Measurements from ENCODE around the gene SLC7A7.
"Not testable (repeated sequence)": the region's sequence is repeated elsewhere in the genome, so short reads cannot be mapped to it uniquely, and the experiment has no call there.

The SLC7A7 gene

GRCh38 chr14:22820731-22821130, 5.5 kb upstream of the SLC7A7 start:
- DNase-seq, result no peak

GRCh38 chr14:22819151-22819988, 4.1 kb upstream of the SLC7A7 start:
- no peak for DNase-seq

GRCh38 chr14:22814373-22814772, 862 bp downstream of the SLC7A7 start:
- no peak for DNase-seq

- no peak for DNase-seq
Observed at GRCh38 chr14:22813145-22813544, 2.1 kb downstream of the SLC7A7 start.

- DNase-seq, result no peak
Observed at GRCh38 chr14:22812744-22813143, 2.5 kb downstream of the SLC7A7 start.

GRCh38 chr14:22811722-22812121, 3.5 kb downstream of the SLC7A7 start:
- no peak for DNase-seq

- DNase-seq, result no peak
Observed at GRCh38 chr14:22808388-22809209, 6.6 kb downstream of the SLC7A7 start.

- DNase-seq, result no peak
Observed at GRCh38 chr14:22807432-22808087, 7.7 kb downstream of the SLC7A7 start.

- not testable (repeated sequence) for DNase-seq
Observed at GRCh38 chr14:22805235-22805634, 10.0 kb downstream of the SLC7A7 start.

- DNase-seq, result no peak
Observed at GRCh38 chr14:22803687-22803974, 11.6 kb downstream of the SLC7A7 start.

GRCh38 chr14:22802860-22803686, 12.2 kb downstream of the SLC7A7 start:
- DNase-seq, result no peak

GRCh38 chr14:22801716-22802115, 13.5 kb downstream of the SLC7A7 start:
- DNase-seq, result no peak

- no peak for DNase-seq
Observed at GRCh38 chr14:22800346-22800745, 14.9 kb downstream of the SLC7A7 start.

- DNase-seq, result no peak
Observed at GRCh38 chr14:22798528-22798927, 16.7 kb downstream of the SLC7A7 start.

- no peak for DNase-seq
Observed at GRCh38 chr14:22797017-22797917, 18.0 kb downstream of the SLC7A7 start.

- DNase-seq, result no peak
Observed at GRCh38 chr14:22796087-22796707, 19.0 kb downstream of the SLC7A7 start.

- no peak for DNase-seq
Observed at GRCh38 chr14:22794551-22794951, 20.7 kb downstream of the SLC7A7 start.

GRCh38 chr14:22793976-22794375, 21.3 kb downstream of the SLC7A7 start:
- DNase-seq, result no peak

GRCh38 chr14:22793550-22793949, 21.7 kb downstream of the SLC7A7 start:
- not testable (repeated sequence) for DNase-seq

- DNase-seq, result no peak
Observed at GRCh38 chr14:22792158-22792557, 23.1 kb downstream of the SLC7A7 start.

- DNase-seq, result no peak
Observed at GRCh38 chr14:22791301-22791700, 23.9 kb downstream of the SLC7A7 start.
